Forelimb muscle (tissue), 1 donor: ENCODE measurements around the gene HOOK2. TPM values are rescaled to one million over a fixed set of nuclear protein-coding genes. Genes with fewer than 3 reads are reported as not detected.
"Not testable (repeated sequence)": the region's sequence is repeated elsewhere in the genome, so short reads cannot be mapped to it uniquely, and the experiment has no call there.

ENCODE experiments used
- DNase-seq: peaks from one replicate; pipeline ENCODE4 v3.0.0-alpha.2; 2013; ENCODE audit warnings: low read depth
- polyA plus RNA-seq: library from polyadenylated mRNA; unstranded; fragments of 120-200 nt; gene quantifications from one replicate; pipeline ENCODE4 v1.2.1, GENCODE V29; 2013; ENCODE audit not compliant: insufficient read length

HOOK2 gene
- 30.9 TPM for polyA plus RNA-seq

DNA sequence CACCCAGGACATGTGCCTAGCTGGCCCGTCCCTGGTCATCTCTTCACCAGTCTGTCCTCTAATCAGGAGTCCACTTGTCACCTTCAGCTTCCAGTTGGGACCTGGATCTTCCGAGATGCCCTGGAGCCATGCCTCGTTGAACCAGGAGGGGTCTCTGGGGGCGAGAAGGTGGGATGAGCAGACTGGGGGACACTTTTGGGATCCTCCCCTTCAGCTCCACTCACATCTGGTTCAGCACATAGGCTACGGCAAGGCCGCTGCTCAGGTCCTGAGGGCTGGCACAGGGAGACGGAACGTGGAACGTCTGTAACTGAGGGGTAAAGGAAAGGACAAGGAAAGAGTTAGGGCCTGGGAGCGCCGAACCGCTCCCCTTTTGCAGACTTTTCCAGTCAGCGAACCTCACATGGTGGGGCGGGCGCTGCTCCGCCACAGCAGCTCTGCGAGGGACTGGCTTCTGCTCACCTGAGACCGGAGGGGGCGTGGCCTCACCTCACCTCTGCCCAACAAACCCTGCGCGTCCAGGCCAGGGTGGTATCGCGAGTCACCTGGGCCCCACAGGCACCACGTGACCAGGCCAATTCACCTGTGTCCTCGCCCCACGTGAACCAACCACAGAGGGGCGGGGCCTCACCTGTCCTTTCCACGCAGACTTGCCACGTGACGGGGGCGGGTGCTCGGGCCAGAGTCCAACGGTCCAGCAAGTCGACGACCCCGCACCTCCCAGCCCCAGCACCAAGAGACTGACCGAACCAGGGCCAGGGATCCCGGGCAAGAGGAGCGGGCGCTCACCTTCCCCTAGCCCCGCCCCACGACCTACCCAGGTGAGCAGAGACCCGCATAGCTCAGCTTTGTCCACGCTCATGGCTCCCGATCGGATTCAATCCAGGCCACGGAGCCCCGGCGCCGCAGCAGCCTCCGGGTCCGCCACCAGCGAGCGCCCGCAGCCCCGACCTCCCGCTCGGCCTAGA is at the start of gene HOOK2:
TSS of gene HOOK2 (minus strand) at position 965 of the 968 bp plus-strand sequence. CDS start at position 862, 103 bp downstream.
- DNase-seq: no peak

DNA sequence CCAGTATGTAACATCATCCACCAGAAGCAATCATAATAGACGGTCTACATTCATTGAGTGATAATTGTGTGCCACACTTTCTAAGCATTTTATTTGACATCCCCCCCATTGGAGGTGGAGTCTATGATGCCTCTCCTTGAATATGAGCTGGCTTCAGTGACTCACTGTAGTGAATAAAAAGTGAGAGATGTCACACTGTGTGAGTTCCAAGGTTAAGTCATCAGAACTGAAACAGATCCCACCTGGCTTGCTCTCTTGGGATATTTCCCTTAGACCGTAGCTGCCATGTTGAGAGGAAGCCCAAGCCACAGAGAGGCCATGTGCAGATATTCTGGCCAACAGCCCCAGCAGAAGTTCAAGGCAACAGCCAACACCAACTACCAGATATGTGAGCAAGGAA is 46.4 kb upstream of the HOOK2 start:
- DNase-seq: no peak

GRCh38 chr19:12817810-12818209 is 42.5 kb upstream of the HOOK2 start:
- DNase-seq: not testable (repeated sequence)

- DNase-seq: not testable (repeated sequence)
Measured at GRCh38 chr19:12817188-12817587, 41.8 kb upstream of the HOOK2 start.

- DNase-seq: no peak
Measured at GRCh38 chr19:12815088-12815487, 39.7 kb upstream of the HOOK2 start.

GRCh38 chr19:12806242-12807081 is 31.1 kb upstream of the HOOK2 start, which contains the start of gene RNASEH2A:
RNASEH2A (plus strand) TSS chr19:12806584; CDS start chr19:12806674, 90 bp downstream.
- no peak for DNase-seq

DNA sequence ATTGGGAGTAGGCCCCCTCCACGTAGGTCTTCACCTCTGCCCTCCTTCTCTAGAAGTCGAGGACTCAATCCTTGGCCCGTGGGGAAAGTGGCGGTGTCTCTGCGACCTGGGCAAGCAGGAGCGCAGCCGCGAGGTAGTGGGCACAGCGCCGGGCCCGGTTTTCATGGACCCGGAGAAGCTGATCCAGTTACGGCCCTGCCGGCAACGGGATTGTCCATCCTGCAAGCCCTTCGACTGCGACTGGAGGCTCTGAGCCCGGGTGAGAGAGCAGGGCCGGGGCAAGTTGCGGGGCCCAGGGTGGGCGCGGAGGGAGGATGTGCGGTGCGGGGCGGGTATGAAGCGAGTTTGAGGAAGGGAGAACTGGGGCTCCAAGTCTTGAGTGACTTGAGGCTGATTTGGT is 28.7 kb upstream of the HOOK2 start:
- no peak for DNase-seq

GRCh38 chr19:12802267-12803106 is 27.1 kb upstream of the HOOK2 start:
- DNase-seq: no peak

DNA sequence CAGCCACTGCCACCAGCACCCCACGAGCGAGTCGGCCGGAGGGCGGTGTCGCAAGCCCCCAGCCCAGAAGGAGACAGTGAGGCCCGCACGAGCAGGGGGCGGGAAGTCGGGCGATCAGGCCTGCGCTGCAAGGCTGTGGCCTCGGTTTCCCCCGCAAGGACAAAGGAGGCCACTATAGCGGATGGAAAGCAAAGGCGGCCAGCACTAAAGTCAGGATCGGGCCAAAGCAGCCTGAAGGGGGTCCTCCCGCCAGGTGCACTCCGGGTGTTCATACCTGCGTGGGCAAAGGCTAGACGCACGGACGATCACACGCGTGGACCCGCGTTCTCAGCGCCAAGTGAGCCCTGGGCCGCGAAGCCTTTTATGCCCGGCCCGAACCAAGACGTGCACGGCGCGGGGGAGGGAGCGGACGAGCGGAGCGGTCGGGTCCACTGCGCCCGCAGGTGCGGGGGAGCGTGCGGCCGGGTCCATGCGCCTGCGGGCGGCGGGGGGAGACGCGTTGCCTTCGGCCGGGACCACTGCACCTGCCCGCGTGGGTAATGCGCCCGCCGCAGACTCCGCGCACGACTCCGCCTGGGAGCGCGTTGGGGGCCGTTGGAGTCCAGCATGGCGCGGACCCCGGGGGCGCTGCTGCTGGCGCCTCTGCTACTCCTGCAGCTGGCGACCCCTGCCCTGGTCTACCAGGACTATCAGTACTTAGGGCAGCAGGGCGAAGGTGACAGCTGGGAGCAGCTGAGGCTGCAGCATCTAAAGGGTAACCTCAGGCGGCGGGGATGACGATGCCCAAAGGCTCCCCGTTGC is 26.3 kb upstream of the HOOK2 start, which contains the start of the genes PRDX2 and THSD8:
TSS of gene PRDX2 (minus strand) at position 335 of the 801 bp plus-strand sequence. CDS start 539 bp downstream, outside the sequence.
TSS of gene THSD8 (plus strand) at position 604 of the 801 bp plus-strand sequence. CDS start at position 607, 3 bp downstream.
- no peak for DNase-seq

GRCh38 chr19:12800923-12801465 is 25.6 kb upstream of the HOOK2 start:
- DNase-seq: no peak

DNA sequence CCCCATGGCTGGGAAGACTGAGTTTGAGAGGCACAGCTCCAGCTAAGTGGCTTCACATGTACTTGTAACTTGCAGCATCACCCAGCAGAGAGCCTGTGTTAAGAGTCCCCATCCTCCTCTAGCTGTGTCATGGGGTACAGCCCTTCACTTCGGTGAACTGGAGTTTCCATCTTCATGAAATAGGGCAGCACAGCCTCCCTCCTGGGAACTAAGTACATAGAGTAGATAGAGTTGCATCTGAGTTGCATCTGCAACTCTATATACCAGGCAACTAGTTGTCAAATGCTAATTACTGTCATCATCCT is 25.1 kb upstream of the HOOK2 start:
- DNase-seq: no peak

GRCh38 chr19:12799742-12800465 is 24.6 kb upstream of the HOOK2 start:
- no peak for DNase-seq

GRCh38 chr19:12797607-12798006 is 22.3 kb upstream of the HOOK2 start:
- DNase-seq: not testable (repeated sequence)

DNA sequence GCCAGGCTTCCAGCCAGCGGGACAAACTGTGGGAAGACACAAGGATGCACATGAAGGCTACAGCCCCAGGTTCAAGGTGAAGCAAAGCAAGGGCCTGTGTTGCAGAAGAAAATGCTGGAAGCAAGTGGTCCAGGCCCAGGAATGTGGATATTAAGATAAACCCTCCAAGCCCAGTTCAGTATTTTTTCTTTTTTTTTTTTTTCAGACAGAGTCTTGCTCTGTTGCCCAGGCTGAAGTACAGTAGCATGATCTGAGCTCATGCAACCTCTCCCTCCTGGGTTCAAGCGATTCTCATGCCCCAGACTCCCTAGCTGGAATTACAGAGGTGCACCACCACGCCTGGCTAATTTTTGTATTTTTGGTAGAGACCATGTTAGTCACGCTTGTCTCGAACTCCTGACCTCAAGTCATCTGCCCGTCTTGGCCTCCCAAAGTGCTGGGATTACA is 21.8 kb upstream of the HOOK2 start:
- DNase-seq: no peak

- DNase-seq: no peak
Measured at GRCh38 chr19:12796146-12797071, 21.1 kb upstream of the HOOK2 start.

- no peak for DNase-seq
Measured at GRCh38 chr19:12794971-12795381, 19.6 kb upstream of the HOOK2 start.

DNA sequence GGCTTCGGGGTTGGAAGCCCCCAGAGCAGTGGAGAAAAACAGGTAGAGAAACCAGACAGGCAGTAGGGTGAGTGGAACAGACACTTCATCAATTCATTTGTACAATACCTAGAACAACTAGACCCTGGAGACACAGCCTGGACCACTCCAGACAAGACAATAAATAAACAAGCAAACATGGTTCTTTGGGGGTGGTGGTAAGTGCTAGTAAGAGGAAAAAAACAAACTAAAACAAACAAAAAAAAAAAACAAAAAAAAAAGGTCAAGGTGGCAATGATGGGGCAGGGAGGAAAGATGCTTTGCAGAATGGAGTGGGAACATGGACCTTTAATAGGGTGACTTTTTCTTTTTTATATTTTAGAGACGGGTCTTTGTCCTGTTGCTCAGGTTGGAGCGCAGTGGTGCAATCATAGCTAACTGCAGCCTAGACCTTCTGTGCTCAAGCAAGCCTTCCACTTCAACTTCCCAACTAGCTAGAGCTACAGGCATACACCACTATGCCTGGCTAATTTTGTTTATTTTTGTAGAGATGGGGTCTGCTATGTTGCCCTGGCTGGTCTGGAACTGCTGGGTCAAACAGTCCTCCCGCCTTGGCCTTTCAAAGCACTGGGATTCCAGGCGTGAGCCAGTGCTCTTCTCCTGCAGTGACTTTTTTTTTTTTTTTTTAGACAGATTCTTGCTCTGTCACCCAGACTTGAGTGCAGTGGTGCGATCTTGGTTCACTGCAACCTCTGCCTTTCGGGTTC is 19.0 kb upstream of the HOOK2 start:
- DNase-seq: no peak
